Stimulated activated CD8-positive, alpha-beta memory T cell treated with anti-CD3 and anti-CD28 coated beads, Interleukin-7, amount 100 ng/mL, for 48 hours (primary cell): Measurements from ENCODE around the gene DRG1.
"Not testable (repeated sequence)": the region's sequence is repeated elsewhere in the genome, so short reads cannot be mapped to it uniquely, and the experiment has no call there.

ENCODE experiments used
- DNase-seq, 2 donors: peaks; one replicate each; pipeline ENCODE4 v3.0.0-alpha.2; 2020; ENCODE audit warnings: low read depth in 1 of 2; ENCODE audit errors: extremely low read depth in 1 of 2

The DRG1 gene

DNA sequence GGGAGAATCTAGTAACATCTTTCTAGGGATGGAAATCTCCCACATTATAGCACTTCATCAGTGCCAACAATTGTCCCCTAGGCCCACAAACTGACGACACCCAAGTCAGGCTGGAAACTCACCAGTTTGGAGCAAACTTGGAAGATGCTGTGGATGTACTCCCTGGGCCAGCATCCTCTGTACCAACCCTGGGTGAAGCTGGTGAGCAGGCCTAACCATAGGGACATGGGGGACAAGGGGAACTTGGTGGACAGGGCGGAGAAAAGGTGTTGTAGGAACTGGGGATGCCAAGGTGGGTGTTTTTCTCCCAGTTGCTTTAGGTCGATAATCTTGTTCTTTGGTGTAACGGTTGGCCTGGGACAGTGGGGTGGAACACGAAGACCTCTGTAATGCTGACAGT is 42.2 kb downstream of the DRG1 start:
- DNase-seq: no peak

DNA sequence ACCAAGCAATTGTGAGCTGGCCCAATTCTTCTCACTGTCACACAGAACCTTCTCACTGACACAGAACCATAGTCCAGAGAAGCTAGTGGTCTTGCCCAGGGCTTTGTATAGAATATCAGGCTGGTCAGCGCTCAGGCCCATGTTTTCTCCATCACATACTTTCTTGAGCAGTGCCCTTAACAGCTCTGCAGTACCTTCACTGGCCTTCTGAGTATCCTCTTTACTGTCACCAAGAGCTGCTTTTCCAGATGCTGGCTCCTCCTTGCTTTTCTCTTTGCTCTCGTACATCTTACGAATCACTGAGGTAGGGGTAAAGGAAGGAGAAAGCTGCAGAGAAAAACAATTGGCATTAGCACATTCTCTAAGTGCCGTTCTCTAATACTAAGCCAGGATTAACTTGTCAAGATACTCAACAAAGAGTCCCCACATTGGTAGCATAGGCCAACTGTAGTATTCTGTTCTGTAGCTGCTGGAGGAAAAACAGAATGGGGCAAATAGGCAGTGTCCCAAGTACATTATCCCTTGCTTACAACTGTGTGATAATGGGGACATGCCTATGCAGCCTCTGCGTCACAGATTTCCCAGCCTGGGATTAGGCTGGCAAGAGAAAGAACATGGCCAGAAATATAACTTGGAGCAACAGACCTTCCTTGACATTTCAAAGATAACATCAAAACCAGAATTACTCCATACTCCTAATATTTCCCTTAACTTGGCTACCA is 43.5 kb downstream of the DRG1 start:
- no peak for DNase-seq

DNA sequence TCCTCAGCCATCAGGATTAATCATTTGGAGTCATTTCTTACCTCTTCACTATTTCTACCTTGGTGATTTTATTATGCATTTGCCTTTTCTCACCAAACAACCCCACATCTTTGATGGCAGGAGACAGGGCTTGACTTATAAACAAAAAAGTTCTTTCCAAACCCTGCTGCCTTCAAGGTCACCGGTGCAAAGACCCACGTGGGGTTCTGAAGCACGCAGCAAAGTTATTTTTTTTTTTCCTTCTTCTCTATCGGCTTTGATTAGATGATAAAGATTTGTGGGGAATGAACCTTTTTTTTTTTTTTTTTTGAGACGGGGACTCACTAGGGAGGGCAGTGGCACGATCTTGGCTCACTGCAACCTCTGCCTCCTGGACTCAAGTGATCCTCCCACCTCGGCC is 44.1 kb downstream of the DRG1 start:
- DNase-seq: no peak

DNA sequence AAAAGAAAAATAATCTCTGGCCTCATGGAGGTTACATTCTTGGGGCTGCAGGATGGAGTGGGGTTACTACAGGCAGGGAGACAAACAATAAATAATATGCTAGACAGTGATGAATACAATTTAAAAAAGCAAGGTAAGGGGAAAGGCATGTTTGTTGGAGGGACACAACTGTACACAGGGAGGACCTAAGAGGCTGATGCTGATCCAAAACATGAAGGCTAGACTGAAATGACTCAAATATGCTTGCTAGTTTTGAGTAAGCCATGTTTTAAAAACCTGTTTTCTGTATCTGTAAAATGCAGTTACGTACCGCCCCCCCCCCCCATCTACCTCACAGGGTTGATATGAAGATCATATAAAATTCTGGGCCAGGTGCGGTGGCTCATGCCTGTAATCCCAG is 46.2 kb downstream of the DRG1 start:
- DNase-seq: no peak

DNA sequence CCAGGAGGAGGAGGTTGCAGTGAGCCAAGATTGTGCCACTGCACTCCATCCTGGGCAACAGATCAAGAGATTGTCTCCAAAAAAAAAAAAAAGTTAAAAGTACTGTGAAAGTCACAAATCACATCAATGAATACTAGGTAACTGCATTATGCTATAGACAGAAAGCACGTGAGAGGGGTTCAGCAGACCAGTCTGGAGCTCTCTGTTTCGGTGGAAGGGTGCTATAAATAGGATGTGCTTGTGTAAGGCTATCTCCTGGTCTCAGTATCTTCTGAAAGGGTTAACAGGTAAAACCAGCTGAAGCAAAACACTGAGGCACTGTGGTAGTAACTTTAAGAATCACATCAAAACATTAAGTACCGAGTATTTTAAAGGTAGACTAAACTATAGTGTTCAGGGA is 46.8 kb downstream of the DRG1 start:
- DNase-seq: no peak

DNA sequence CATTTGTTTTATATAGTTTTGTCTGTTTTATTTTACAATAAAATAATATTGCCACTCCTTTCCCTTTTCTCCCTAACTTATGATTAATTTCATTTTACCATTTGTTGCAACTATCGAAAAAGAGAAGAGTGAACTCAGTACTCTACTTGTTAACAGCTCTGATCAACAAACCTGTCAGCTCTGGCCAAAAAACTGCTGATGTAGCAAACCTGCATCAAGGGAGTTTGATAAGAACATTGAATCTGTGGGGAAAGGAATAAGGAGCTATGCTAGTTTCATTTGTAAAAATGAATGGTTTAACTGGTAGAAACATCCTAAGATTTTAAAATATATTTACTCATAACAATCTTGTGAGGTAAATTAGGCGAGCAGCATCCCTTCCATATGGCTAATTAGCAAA is 47.4 kb downstream of the DRG1 start:
- DNase-seq: no peak

DNA sequence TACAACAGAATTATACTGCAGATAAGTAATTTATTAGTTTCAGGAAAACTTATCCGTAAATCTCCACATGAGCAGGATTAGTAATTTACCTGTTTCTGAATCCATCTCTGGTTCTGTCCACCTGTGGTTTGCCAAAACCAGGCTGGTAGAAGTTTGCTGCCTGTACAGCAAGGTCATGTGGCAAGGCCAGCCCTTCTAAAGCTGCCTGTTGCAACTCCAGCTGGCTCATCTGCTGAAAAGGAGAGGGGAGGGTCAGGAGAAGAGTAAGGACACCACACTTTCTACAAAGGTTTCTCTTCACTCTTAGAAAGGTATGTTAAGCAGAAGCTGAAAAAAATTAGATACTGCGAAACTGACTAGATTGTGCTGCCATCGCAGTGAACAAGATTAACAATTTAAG is 47.9 kb downstream of the DRG1 start:
- no peak for DNase-seq

DNA sequence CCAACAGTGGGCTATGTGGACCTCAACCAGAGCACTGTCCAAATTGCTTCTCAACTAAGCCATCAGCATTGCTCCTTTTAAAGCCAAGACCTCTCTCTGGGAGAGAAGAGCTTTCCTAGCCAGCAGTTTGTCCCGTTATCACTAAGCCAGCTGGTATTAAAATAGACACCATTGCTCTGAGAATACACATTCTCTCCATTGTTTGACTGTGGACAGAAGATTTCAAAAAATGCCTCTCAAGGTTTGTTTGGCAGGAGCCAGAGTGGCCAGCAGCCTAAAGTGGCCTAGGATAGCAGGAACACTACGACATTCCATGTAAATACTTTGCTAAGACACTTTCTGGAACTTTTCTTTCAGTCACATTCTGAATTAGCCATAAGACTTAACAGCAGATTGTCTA is 49.0 kb downstream of the DRG1 start:
- DNase-seq: no peak

DNA sequence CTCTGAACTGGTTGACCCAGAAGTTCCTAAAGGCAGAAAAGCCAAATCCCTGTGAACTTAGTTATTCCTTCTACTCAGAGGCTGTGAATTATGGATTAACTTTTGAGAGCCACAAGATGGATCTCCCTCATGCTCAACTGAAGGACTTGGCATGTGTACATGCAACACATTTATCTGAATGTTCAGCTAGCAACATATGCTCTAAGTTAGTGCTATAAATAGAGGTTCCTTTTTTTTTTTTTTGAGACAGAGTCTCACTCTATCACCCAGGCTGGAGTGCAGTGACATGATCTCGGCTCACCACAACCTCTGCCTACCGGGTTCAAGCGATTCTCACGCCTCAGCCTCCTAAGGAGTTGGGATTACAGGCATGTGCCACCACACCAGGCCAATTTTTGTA is 50.1 kb downstream of the DRG1 start:
- DNase-seq: no peak

DNA sequence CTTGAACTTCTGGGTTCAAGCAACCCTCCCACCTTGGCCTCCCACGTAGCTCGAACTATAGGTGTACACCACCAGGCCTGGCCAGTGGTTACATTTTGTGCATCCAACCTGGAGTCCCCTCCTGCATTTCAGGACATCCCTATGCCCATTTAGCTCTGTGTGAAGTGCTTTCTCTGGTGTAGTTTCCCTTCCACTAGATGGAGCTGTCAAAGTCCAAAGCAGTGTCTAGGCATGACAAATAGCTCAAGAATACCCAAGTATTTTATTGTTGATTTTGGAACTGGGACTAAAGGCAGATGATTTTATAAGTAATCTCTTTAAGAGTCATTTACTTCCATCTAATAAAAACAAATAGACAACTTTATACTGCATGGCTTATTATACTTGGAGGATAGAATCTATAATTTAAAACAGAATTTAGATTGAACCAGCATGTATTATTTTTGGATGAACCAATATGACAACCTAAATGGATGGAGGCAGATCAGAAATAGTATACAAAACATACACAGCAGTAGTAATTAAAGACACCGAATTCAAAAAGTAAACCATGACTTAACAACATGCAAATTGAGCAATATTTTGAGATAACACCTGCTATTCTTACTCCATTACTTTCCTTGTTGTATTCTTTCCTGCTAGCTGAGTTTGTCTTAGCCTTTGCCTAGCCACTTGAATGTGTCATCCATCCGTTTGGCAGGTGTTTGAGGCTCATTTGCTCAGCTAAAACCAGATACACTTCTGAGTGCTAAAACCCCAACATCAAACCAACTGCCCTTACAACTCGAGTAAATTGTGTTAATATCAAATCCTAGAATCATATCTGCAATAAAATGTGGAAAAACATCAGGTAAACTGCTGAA is 52.5 kb downstream of the DRG1 start:
- no peak for DNase-seq

DNA sequence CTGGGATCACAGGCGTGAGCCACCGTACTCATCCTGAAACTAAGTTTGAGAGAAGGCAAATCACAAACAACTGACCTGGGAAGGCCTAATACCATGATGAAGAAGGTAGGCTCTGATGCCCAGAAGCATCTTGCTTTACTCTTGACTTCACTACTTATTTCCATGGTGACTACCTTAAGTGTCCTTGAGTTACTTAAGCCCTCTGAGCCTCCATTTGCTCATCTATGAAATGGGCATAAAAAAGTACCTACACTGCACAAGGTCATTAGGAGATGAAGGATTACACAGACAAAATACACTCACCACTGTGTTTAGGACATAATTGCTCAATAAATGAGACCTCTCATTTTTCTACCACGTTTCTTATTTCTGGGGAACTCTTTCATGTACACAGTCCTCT is 62.3 kb downstream of the DRG1 start:
- DNase-seq: no peak

DNA sequence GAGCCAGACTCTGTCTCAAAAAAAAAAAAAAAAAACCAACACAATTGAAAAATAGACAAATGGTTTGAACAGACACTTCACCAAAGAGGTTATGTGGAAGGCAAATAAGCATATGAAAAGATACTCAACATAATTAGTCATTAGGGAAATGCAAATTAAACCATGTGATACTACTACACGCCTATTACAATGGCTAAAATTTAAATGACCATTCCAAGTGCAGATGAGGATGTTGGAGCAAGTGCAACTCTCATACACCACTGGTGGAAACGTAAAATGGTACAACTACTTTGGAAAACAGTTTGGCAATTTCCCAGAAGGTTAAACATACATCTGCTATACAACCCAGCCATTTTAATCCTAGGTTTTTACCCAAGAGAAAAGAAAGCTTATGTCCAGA is 65.9 kb downstream of the DRG1 start:
- DNase-seq: no peak

DNA sequence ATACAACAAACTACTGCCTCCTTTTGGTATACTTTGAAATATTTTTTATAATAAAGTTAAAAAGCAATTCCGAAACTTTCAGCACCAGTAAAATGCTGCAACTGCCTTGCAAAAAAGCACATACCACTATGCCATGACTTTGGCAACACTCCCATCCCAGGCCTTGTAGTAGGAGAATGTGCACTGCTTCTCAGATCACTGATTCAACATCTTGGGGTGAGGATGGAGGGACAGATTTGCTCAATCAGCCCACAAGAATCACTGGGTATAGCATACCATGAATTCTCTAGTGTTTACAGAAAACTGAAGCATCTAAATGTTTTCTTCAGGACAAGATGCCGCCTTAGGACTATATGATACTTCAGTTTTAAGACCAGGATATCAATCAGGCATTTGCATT is 75.3 kb downstream of the DRG1 start:
- DNase-seq: no peak

DNA sequence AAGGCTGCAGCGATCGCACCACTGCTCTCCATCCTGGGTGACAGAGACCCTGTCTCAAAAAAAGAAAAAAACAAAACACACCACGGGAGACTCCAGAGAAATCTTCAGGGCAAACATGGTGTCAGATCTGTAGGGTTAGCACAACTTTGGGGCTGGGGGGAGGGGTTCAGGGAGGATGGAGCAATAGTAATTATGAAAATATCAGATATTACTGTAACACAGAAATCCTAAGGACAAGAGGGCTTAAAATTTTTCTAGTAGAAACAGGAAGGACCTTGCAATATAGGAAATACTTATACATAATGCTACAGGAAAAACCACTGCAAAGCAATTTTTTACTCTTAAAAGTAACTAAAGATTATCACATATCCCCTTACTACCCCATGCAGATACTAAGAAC is 76.4 kb downstream of the DRG1 start:
- DNase-seq: no peak

DNA sequence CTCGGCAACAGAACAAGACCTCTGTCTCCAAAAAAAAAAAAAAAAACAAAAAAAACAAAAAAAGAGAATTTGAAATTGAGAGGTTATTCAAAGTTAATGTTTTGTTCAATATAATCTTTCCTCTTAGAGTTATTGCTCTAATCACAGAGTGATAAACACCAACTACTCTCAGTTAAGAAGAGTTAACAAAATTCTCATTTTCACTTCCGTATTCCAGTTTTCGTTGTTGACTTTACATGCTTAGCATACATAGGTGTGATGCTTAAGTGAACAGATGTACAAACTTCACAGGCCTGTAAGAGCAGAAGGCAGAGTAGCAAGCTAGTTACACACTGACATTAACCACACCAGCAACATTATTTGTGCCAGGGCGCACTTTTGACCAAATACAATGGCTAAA is 77.9 kb downstream of the DRG1 start:
- DNase-seq: no peak

DNA sequence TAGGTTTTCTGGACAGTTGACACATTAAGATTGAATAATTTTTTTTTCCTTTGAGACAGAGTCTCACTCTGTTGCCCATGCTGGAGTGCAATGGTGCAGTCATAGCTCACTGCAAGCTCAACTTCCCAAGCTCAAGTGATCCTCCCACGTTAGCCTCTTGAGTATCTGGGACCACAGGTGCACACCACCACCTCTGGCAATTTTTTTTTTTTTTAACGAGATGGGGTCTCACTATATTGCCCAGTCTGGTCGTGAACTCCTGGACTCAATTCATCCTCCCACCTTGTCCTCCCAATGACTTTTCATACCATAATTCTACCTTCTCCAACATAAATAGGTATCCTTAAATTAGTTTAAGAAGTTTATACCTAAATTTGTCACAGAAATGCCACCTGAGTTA is 81.7 kb downstream of the DRG1 start:
- DNase-seq: no peak

DNA sequence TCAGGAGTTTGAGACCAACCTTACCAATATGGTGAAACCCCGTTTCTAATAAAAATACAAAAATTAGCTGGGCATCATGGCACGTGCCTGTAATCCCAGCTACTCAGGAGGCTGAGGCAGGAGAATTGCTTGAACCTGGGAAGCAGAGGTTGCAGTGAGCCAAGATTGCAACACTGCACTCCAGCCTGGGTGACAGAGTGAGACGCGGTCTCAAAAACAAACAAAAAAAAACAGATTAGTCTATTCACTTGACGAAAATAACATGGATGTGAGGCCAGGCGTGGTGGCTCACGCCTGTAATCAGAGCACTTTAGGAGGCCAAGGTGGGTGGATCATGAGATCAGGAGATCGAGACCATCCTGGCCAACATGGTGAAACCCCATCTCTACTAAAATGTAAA is 83.1 kb downstream of the DRG1 start:
- DNase-seq: not testable (repeated sequence)
